GM19455 (cell line): ENCODE data around the gene ZNF343.
A peak's percentile ranks its signal among the peaks of the same experiment; 100 is the strongest.
"Not testable (repeated sequence)": the region's sequence is repeated elsewhere in the genome, so short reads cannot be mapped to it uniquely, and the experiment has no call there.

Source experiments
- ATAC-seq: cut with Tn5 transposase; IDR thresholded peaks from one replicate; pipeline ENCODE4 v1.9.1; 2021; ENCODE audit not compliant: unreplicated experiment

The ZNF343 gene

DNA sequence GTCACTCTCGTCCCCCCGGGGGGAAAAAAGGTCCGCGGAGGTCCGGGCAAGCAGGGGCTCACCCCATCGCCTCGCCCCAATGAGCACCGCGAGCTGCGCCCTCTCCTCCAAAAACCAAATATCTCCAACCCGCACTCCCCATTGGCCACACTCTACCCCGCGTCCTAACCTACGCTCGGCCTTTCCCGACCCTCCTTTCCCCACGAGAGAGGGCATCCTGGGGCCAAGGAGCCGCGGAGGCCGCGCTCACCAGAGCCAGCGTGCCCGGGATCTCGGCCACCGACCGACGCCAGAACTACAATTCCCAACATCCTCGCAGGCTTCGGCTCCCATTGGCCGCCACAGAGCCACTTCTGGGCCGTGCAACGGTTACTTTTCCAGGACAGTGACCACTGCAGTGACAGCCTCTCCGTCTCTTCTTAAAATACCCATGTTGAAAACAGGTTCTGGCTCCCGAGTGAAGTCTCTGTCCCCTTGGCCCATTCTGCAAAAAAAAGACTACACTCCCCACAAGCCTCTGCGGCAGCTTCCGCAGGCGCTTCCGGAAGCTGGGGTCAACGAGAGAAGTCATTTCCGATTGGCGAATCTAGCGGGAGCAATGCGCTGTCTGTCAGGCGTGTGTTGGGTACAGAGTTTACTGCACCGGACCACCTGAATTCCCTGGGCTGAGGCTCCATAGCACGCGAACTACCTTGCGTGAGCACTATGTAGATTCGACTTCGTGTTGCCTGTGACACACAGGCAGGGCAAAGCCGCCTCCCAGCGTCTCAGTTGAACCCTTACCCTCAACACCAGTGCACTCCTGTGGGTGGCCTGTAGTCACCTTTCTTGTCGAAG is at the start of gene ZNF343:
Gene ZNF343, minus strand, starts transcription at position 285 of the 837 bp plus-strand sequence. CDS start 15,020 bp downstream, outside the sequence.
- ATAC-seq = peak; percentile 95

DNA sequence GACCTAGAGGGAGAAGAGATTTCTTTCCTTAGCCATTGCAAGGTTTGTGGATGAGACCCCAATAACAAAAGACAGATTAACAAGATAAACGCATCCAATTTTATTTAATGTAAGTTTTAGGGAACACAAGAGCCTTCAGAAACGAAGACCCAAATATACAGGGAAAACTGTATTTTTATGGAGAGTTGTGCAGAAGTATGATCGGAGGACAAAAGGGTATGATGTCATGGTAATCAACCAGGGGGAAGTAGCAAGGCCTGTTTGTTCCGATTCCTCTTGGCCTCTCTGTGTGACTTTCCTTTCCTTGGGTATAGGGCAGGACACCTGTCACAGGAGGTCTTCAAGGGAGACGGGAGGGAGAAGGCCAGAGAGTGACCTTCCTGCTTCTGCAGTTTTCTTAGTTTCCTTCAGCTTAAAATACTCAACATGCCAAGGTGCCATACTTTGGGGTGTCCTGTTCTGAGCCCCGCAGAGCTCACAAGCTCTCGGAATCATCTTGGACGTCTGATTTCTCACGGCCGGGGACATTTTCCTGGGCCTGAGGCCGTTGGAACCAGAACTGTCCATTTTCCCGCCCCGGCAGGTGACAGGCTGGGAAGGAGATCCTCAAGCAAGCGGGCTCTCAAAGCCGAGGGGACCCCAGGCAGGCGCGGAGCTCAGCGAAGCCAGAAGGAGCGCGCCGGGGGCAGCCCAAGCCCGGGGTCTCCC is 49.3 kb upstream of the ZNF343 start:
- ATAC-seq = no peak

DNA sequence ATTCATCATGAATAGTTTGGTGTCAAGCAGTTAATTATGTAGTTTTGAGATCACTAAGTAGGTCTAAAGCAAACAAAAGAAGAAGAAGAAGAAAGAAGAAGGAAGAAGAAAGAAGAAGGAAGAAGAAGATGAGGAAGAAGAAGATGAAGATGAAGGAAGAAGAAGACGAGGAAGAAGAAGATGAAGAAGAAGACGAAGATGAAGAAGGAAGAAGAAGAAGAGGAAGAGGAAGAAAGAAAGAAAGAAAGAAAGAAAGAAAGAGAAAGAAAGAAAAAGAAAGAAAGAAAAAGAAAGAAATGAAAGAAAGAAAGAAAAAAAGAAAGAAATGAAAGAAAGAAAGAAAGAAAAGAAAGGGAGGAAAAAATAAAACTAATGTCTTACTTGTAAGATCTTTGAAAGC is 36.9 kb upstream of the ZNF343 start:
- ATAC-seq = no peak

DNA sequence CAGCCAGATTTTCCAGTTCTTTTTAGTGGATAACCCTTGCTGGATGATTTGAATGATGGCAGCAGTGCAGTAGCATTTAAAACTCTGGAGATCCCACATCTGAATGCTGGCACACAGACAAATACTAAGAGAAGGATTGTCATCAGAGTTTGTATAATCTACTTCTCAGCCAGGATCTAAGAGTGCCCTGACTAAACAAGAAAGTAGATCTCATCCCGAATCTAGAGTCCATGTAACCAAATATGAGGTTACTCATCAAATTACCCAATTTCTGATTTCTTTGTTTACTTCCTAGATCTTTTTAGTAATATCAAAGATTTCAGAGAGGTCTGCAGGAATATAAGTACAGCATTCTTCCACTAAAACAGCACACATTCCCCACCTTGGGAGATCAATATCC is 35.5 kb upstream of the ZNF343 start:
- ATAC-seq = no peak

DNA sequence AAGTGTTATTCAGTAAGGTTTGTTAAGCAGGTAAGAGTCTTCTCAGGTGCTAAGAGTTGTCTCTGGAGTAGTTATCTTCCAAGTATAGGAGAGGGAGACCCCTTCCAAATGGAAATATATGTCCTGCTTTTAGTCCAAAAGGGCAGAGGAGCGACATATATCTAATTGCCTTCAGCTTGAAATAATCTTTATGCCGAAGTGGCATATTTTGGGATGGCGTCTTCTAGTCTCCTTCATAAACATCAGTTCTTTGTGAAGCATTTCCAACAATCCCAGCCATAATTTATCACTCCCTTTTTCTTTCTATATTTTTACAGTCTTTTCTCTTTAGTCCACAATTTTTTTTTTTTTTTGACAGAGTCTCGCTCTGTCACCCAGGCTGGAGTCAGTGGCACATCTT is 33.6 kb upstream of the ZNF343 start:
- ATAC-seq = no peak

DNA sequence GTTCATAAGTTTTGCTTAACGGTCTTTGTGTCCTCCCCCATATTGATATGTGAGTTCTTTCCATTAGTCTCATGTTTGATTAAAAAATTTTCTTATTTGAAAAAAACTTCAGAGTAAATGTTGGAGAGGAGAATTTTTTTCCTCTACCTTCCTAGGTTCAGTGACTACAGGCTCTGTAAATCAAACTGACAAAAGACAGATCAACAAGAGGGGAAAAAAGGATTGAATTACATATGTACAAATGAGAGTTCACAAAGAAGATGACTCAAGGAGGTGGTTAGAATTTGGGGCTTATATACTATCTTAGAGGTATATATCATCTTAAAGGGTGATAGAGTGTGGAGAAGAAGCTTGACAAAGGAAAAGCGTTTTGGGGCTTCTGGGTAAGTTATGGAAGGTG is 33.2 kb upstream of the ZNF343 start:
- no peak for ATAC-seq

DNA sequence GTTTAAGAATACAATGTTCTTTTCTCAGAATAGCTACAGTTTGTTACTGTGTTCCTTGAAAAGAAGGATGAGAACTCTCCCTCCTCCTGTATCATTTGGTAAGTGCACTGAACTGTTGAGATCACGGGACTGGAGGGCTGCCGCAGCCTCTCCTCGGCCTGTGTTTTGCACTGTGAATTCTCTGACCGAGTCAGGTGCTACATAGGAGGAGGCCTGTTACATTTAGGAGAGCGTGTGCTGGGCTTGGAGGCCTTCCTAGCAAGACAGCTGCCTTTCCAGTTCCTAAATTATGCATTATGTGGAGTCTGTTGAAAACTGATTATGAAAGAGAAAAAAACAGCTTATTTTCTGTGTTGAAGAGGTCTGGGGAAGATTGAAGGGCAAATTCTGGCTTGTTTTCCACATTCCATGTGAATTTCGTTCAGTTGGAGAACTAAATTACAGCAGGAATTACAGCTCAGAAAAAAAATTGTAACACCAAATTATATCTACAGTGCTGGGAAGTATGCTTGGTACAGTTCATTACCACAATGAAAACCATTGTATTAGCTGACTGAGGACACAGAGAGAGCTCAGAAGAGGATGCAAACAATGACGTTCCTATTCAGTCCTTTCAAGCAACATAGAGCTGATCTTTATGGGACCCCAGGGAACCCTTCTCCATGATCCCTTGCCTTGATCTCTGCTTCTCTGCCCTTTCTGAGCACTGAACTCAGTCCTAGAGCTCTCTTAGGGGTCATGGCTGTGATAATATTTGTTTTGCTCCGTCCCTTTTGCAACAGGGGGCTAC is 30.4 kb upstream of the ZNF343 start:
- no peak for ATAC-seq

DNA sequence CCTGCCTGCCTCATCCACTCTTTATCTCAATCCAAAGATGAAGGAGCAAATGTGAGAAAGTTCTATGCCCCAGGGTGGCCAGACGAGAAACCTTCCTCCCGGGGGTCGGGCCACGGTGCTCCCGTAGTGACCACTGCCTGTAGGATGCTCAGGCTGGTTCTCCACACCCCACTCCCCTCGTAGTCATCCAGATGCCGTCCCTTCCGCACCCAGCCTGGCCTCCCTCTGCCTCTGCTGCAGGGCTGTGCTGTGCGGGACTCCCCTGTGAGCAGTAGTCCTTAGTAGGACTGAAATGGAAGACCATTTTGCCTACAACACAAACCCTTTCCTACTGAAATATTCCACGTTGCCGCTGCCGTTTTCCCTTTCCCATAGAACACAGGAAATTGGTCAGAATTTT is 29.6 kb upstream of the ZNF343 start:
- no peak for ATAC-seq

DNA sequence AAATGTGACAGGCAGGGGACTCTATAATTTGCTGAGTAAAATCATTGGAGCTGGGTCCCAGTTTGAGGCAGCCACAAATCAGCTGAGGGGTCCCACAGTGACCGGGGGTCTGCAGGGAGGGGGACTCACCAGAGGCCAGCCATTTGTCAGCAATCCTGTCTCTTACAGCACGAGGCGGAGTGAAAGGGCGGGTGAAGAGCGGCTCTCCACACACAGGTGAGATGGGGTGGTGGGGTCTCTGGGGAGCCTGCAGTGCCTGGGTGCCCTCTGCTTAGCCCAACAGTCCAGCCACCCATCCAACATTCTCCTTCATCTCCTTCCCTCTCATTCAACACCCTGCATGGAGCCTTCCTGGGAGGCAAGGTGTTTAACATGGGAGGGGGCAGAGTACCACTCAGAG is 28.4 kb upstream of the ZNF343 start:
- no peak for ATAC-seq

DNA sequence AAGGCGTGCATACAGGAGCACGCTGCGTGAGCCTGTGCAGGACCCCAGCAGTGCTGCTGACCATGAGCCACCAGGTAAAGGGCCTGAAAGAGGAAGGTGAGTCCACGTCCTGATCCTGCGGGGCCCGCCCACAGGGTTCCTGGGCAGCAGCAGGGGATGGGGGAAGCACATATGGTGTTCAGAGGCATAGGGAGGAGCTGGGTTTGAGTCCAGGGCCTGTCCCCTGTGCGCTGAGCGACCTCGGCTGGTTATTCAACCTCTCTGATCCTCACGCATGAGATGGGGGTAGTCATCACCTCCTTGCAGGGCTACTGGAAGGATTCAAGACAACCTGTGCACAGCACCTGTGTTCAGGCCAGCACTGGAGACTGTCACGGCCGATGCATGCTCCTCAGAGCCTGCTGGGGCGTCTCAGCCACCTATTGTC is 27.9 kb upstream of the ZNF343 start, which contains the start of gene TMC2:
Gene TMC2, plus strand, starts transcription at position 14 of the 427 bp plus-strand sequence. Its CDS starts 49 bp downstream, at position 63.
- ATAC-seq = no peak

DNA sequence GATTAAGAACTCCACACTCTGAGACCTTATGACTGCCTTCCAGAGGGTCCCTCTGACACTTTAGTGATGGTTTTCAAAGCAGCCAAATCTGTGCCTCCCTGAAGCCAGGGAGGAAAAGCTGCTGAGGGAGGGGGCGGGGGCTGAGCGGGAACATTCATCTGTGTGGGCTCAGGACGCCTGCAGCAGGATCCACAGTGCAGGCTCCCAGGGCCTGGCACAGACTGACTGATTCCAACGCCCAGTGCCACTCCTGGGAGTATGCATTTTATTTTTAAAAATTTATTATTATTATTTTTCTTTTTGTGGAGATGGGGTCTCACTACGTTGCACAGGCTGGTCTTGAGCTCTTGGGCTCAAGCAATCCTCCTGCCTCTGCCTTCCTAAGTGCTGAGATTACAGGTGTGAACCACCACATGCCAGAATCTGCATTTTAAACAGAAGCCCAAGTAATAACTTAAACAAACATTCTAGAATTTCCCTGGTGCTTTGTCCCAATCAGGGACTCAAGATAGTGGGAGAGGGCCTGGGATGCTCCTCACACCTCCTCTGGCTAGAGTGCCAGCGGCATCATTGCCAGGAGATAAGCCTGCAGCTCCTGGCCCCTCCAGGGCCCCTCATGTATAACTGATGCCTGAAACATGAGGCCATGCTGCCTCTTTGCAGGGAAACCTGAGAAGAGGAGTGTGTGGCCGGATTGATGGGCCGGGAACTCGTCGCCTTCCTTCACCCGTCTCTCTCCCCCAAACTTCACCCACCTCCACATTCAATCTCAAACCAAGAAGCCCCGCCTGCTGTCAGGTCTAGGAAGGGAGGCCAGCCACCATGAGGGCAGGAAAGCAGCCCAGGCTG is 27.2 kb upstream of the ZNF343 start:
- ATAC-seq = no peak

DNA sequence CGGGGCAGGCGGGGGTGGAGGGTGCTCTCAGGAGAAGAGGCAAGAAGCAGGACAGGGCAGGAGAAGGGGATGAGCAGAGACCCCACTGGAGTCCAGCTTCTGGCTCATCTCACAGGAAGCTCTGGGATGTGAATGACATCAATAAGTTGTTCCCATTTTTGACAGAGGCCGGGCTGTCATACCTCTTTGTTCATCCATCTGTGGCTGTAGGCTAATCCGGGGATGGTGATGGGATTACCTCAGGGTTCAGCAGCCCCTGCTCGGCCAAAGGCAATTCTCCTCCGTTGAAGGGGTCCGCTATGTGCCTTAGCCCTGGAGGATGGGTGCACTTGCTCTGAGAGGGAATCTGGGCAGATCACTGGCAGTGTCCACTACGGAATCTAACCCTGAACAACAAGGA is 24.4 kb upstream of the ZNF343 start:
- ATAC-seq = no peak

DNA sequence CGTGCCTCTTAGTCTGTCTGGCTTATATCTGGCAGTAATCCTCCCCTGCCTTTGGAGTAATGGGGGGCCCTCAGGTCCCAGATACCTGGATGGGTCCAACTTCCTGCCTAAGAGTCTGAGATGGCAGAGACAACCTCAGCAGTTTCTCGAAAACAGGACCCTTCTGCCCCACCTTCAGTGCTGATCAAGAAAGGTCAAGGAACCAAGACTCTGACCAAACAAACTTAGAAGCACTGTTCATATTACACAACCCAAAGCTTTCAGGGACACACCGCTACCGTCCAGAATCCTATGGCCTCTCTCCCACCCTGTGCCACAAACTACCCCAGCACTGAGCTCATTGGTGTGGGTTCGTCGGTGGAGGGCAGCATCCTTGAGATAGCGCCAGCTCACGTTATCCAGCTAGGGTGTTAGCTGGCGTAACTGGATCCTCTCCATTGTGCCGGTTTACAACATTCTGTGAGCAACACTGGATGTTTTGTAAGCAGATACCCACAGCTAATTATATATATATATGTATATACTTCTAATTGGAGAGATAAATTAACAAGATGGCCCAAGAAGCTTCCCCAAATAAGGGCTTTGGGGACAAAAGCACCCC is 20.1 kb upstream of the ZNF343 start:
- no peak for ATAC-seq

DNA sequence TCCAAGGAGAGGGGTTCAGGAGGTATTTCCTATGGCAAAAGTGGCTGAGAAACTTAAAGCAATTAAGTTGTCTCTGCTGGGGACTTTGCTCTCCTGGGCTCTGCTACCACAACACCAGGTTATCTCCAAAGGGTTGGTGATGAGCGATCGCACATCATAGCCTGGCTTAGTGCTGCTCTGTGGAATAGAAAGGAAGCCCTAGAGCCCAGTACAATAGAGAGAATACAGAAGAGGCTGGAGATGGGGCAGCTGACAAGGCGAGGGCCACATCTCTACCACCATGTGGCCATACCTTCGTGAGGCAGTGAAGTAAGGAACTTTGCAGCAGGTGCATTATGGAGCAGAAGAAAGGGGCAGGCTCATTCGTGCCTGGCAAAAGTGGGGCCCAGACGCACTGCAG is 19.0 kb upstream of the ZNF343 start:
- ATAC-seq = no peak

DNA sequence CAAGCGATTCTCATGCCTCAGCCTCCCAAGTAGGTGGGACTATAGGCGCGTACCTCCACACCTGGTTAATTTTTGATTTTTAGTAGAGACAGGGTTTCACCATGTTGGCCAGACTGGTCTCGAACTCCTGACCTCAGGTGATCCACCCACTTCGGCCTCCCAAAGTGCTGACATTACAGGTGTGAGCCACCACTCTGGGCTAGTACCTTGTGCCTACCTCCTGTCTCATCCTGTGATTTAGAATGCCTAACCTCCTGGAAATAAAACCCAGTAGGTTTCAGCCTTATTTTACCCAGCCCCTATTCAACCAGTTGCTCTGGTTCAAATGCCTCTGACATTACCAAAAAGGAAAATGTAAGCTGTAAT is 17.5 kb upstream of the ZNF343 start:
- ATAC-seq = not testable (repeated sequence)

DNA sequence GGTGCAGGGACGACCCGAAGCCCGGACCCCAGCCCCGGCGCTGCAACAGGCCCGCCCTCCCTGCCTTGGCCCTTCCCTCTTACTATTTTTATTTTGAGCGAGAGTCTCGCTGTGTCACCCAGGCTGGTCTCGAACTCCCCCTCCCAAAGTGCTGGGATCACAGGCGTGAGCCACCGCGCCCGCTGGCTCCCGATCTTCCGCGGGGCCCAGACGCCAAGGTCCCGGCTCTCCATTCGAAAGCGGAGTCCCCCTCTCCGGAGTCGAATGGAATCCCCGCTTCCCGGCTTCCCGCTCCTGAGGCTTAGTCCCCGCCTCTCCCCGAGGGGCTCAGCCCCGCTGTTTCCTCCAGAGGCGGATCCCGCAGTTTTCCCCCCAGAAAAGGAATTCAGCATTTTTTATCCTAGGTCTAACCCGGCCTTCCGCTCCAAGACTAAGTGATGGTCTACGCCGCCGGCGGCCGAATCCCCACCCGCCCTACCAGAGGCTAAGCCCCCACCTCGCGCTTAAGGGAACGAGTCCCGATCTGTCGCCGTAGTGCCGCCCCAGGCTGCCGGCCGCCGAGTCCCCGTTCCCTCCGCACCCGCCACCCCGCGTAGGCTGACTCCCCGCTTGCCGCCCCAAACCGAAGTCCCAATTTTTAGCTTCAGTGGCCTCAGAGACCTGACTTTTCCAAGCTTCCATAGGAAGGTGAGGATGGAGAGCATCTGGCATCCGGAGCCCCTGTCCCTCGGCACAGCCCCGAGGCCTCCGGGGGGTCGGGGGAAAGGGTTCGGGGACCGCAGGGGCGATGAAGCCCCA is 16.2 kb upstream of the ZNF343 start:
- ATAC-seq = peak; percentile 39

DNA sequence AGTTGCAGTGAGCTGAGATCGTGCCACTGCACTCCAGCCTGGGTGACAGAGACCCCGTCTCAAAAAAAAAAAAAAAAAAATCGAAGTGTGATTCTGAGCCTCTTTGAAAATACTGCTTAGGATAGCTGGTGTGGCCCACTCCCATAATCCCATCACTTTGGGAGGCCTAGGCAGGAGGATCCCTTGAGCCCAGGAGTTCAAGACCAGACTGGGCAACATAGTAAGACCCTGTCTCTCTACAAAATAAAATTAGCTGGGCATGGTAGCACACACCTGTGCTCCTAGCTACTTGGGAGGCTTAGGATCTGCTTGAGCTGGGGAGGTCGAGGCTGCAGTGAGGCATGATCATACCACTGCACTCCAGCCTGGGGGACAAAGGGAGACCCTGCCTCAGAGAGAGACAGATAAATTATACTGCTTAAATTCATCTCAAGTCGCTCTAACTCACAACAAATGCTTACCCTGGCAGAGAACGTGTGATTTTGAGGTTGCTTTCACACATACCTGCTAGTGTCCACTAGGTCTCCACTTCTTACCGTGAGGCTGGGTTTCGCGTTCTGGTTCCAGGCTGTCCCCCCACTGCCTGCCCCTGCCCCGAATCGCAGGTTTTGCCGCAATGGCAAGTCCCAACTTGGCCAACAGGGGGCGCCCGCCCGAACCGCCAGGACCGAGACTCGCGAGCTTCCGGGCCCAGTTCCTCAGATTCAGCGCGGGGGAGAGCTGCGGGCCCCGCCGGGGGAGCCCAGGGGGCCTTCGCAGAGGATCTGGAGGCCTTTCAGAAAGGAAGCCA is 15.4 kb upstream of the ZNF343 start:
- ATAC-seq = peak; percentile 52

DNA sequence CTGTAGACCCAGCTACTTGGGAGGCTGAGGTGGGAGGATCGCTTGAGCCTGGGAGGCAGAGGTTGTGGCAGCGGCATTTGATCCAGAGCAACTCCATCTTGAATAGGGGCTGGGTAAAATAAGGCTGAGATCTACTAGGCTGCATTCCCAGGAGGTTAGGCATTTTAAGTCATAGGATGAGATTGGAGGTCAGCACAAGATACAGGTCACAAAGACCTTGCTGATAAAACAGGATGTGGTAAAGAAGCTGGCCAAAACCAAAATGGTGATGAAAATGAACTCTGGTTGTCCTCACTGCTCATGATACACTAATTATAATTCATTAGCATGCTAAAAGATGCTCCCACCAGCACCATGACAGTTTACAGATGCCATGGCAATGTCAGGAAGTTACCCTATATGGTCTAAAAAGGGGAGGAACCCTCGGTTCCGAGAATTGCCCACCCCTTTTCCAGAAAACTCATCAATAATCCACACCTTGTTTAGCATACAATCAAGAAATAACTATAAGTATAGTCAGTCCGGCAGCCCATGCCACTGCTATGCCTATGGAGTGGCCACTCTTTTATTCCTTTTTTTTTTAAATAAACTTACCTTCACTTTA is 14.2 kb upstream of the ZNF343 start:
- not testable (repeated sequence) for ATAC-seq
